Neural progenitor cell (in vitro differentiated cells): ENCODE results near the gene YBX1. TPM values are rescaled to one million over a fixed set of nuclear protein-coding genes. Genes with fewer than 3 reads are reported as not detected.
"Not testable (repeated sequence)": the region's sequence is repeated elsewhere in the genome, so short reads cannot be mapped to it uniquely, and the experiment has no call there.

Experiments
- DNase-seq: peaks from one replicate; pipeline ENCODE4 v3.0.0-alpha.2; 2016; ENCODE audit warnings: low spot score
- H2AFZ ChIP-seq: fragments of 200-600 bp; sonication (generic); replicated peaks from 2 replicates; pipeline ENCODE4 v1.6.1; 2016; ENCODE audit warnings: antibody characterized with exemption
- H3F3A ChIP-seq: fragments of 200-600 bp; sonication (generic); 2 replicates; pipeline ENCODE4 v1.6.1; 2016; ENCODE audit warnings: antibody characterized with exemption, low read depth
- H3K27ac ChIP-seq: fragments of 200-600 bp; sonication (generic); 2 replicates; pipeline ENCODE4 v1.5.1; 2016; ENCODE audit warnings: mild to moderate bottlenecking
- H3K27me3 ChIP-seq: fragments of 200-600 bp; sonication (generic); 2 replicates; pipeline ENCODE4 v1.6.1; 2016; ENCODE audit warnings: mild to moderate bottlenecking, moderate library complexity
- H3K36me3 ChIP-seq: fragments of 200-600 bp; sonication (generic); 2 replicates; pipeline ENCODE4 v1.5.1; 2016
- H3K4me1 ChIP-seq: fragments of 200-600 bp; sonication (generic); 2 replicates; pipeline ENCODE4 v1.6.1; 2016; ENCODE audit warnings: mixed run types
- H3K4me2 ChIP-seq: fragments of 200-600 bp; sonication (generic); 2 replicates; pipeline ENCODE4 v1.6.1; 2016
- H3K4me3 ChIP-seq: fragments of 200-600 bp; sonication (generic); 2 replicates; pipeline ENCODE4 v1.5.1; 2016
- H3K79me2 ChIP-seq: fragments of 200-600 bp; sonication (generic); 2 replicates; pipeline ENCODE4 v1.6.1; 2016; ENCODE audit warnings: low read depth
- H3K9ac ChIP-seq: fragments of 200-600 bp; sonication (generic); 2 replicates; pipeline ENCODE4 v1.6.1; 2016
- H3K9me3 ChIP-seq: fragments of 200-600 bp; sonication (generic); 2 replicates; pipeline ENCODE4 v1.5.1; 2016; ENCODE audit warnings: low read depth
- H4K20me1 ChIP-seq: fragments of 200-600 bp; sonication (generic); 2 replicates; pipeline ENCODE4 v1.6.1; 2016; ENCODE audit warnings: low read depth
- H3K27ac Mint-ChIP-seq: 3 replicates; pipeline ENCODE4 v1.8.0; 2021; ENCODE audit warnings: mixed read lengths
- H3K27me3 Mint-ChIP-seq: 2 replicates; pipeline ENCODE4 v1.8.0; 2022; ENCODE audit warnings: low read depth, mild to moderate bottlenecking, inconsistent platforms, moderate library complexity, mixed read lengths; ENCODE audit not compliant: insufficient read depth
- H3K36me3 Mint-ChIP-seq: 3 replicates; pipeline ENCODE4 v1.8.0; 2021; ENCODE audit warnings: mixed read lengths
- H3K4me1 Mint-ChIP-seq: 3 replicates; pipeline ENCODE4 v1.8.0; 2021; ENCODE audit warnings: mixed read lengths
- H3K4me3 Mint-ChIP-seq: 3 replicates; pipeline ENCODE4 v1.8.0; 2021; ENCODE audit warnings: mild to moderate bottlenecking, moderate library complexity, mixed read lengths
- H3K9me3 Mint-ChIP-seq: 3 replicates; pipeline ENCODE4 v1.8.0; 2020; ENCODE audit warnings: mixed read lengths
- CTCF ChIP-seq: fragments of 200-600 bp; sonication (generic); IDR thresholded peaks from 2 replicates; pipeline ENCODE4 v1.5.1; 2017; ENCODE audit warnings: antibody characterized with exemption, mild to moderate bottlenecking
- EZH2 ChIP-seq: fragments of 200-600 bp; sonication (generic); IDR thresholded peaks from 2 replicates; pipeline ENCODE4 v1.6.1; 2017; ENCODE audit warnings: antibody characterized with exemption, mild to moderate bottlenecking, moderate library complexity
- EZH2phosphoT487 ChIP-seq: fragments of 200-600 bp; sonication (generic); IDR thresholded peaks from 2 replicates; pipeline ENCODE4 v1.6.1; 2017; ENCODE audit warnings: antibody characterized with exemption
- total RNA-seq: library from RNA; depleted of rRNA; stranded (reverse); fragments of >200 nt; gene quantifications from 2 replicates; pipeline ENCODE4 v1.2.3, GENCODE V29; 2015; ENCODE audit warnings: low replicate concordance

YBX1 gene
- total RNA-seq, 1 donor from 2014 or later: 1,610 TPM

GRCh38 chr1:42680921-42681683 lies 1.1 kb upstream of the YBX1 start:
- peaks cover 32% of the 10 kb centered on the region for H4K20me1 ChIP-seq
- peaks cover 9% of the 10 kb centered on the region for H3K36me3 ChIP-seq
- H2AFZ ChIP-seq: peak overlapping the region; percentile 88
- peaks cover 21% of the 10 kb centered on the region for H3K36me3 Mint-ChIP-seq
- TF ChIP-seq EZH2phosphoT487 (no peak), EZH2 (no peak), CTCF (no peak)
- H3K27me3 Mint-ChIP-seq: peaks cover 4% of the 10 kb centered on the region
- peak overlapping the region; percentile 80 for H3K27ac Mint-ChIP-seq
- H3F3A ChIP-seq: peaks cover 17% of the 10 kb centered on the region
- no peaks in the 10 kb centered on the region for H3K27me3 ChIP-seq
- peak overlapping the region; percentile 67 for H3K9ac ChIP-seq
- peak overlapping the region; percentile 96 for H3K4me3 Mint-ChIP-seq
- DNase-seq: peak; percentile 23
- H3K4me3 ChIP-seq: peak overlapping the region; percentile 89
- H3K4me1 Mint-ChIP-seq: peaks cover 40% of the 10 kb centered on the region
- no peaks in the 10 kb centered on the region for H3K9me3 ChIP-seq
- peaks cover 55% of the 10 kb centered on the region for H3K79me2 ChIP-seq
- peaks cover 2% of the 10 kb centered on the region for H3K9me3 Mint-ChIP-seq
- H3K4me2 ChIP-seq: peak overlapping the region; percentile 97
- no peak overlapping the region for H3K27ac ChIP-seq
- H3K4me1 ChIP-seq: peaks cover 30% of the 10 kb centered on the region

GRCh38 chr1:42682484-42682738 lies 193 bp downstream of the YBX1 start:
- Histone ChIP-seq H3K27ac (peak overlapping the region; percentile 85), H3K4me1 (peaks cover 36% of the 10 kb centered on the region), H4K20me1 (peaks cover 46% of the 10 kb centered on the region), H3K9ac (peak overlapping the region; percentile 39), H3K79me2 (peaks cover 68% of the 10 kb centered on the region), H3K4me3 (peak overlapping the region; percentile 89), H3F3A (peaks cover 17% of the 10 kb centered on the region), H3K4me2 (peak overlapping the region; percentile 60)
- not testable (repeated sequence) for H3K9me3 ChIP-seq, H3K9me3 Mint-ChIP-seq, H2AFZ ChIP-seq, H3K27me3 ChIP-seq, H3K27me3 Mint-ChIP-seq, DNase-seq, H3K36me3 ChIP-seq
- H3K4me3 Mint-ChIP-seq: peak overlapping the region; percentile 96
- H3K4me1 Mint-ChIP-seq: peaks cover 49% of the 10 kb centered on the region
- peak overlapping the region; percentile 80 for H3K27ac Mint-ChIP-seq
- H3K36me3 Mint-ChIP-seq: peaks cover 22% of the 10 kb centered on the region

- no peak for TF ChIP-seq EZH2phosphoT487
- TF ChIP-seq CTCF: no peak
- TF ChIP-seq EZH2: no peak
- Mint-ChIP-seq H3K36me3 (peaks cover 27% of the 10 kb centered on the region), H3K27ac (peak overlapping the region; percentile 72), H3K27me3 (peaks cover 4% of the 10 kb centered on the region), H3K4me3 (peak overlapping the region; percentile 99), H3K9me3 (peaks cover 2% of the 10 kb centered on the region), H3K4me1 (peaks cover 54% of the 10 kb centered on the region)
- no peaks in the 10 kb centered on the region for H3K9me3 ChIP-seq
- peaks cover 14% of the 10 kb centered on the region for H3K36me3 ChIP-seq
- H3K27ac ChIP-seq: peak overlapping the region; percentile 85
- no peak overlapping the region for H2AFZ ChIP-seq
- H3F3A ChIP-seq: peaks cover 18% of the 10 kb centered on the region
- no peaks in the 10 kb centered on the region for H3K27me3 ChIP-seq
- H3K4me1 ChIP-seq: peaks cover 36% of the 10 kb centered on the region
- peak overlapping the region; percentile 93 for H3K4me2 ChIP-seq
- H3K4me3 ChIP-seq: peak overlapping the region; percentile 89
- H3K79me2 ChIP-seq: peaks cover 73% of the 10 kb centered on the region
- DNase-seq: peak; percentile 86
- H4K20me1 ChIP-seq: peaks cover 51% of the 10 kb centered on the region
- peak overlapping the region; percentile 70 for H3K9ac ChIP-seq
Observed at GRCh38 chr1:42682739-42683531, 717 bp downstream of the YBX1 start.
